Endothelial cell of umbilical vein (primary cell): ENCODE data around the gene FAM3C. TPM values are rescaled to one million over a fixed set of nuclear protein-coding genes. Genes with fewer than 3 reads are reported as not detected.

ENCODE experiments used
- BruUV-seq: library from RNA; stranded (reverse); fragments of 400-500 nt; replicated peaks from 2 replicates; lab custom pipeline; 2021; lab: Mats Ljungman, UMichigan
- CTCF ChIA-PET: fragments of 300-600, 350-600 bp; sonication (Branson Sonifier 250); formaldehyde crosslinking; loops from one replicate; lab custom pipeline; 2021; ENCODE audit warnings: antibody characterized with exemption, inconsistent platforms; lab: Charles Lee
- POLR2A ChIA-PET: fragments of 300-600, 350-600 bp; sonication (Branson Sonifier 250); formaldehyde crosslinking; loops from one replicate; lab custom pipeline; 2021; ENCODE audit warnings: antibody characterized with exemption, inconsistent platforms; lab: Charles Lee
- DNase-seq: peaks from one replicate; pipeline ENCODE4 v3.0.0-alpha.2; 2011; ENCODE audit warnings: low read depth, low spot score
- FAIRE-seq: peaks from 2 replicates; lab custom pipeline; 2011; peaks lifted over from hg19 to GRCh38; lab: Jason Lieb, UNC
- H2AFZ ChIP-seq: 2 replicates; pipeline ENCODE4 v1.6.0; 2012; ENCODE audit warnings: low read depth, low read length, control low read depth, inconsistent platforms
- H3K27ac ChIP-seq: 2 replicates; pipeline ENCODE4 v1.5.1; 2011; ENCODE audit warnings: low read depth, mild to moderate bottlenecking, control low read depth, low read length, moderate library complexity; ENCODE audit not compliant: insufficient read depth
- H3K27me3 ChIP-seq, 2 experiments: 2 replicates each; pipeline versions ENCODE4 v1.6.0 to v1.6.1; 2011; ENCODE audit warnings: low read length in 2 of 2, mixed read lengths in 1 of 2; ENCODE audit not compliant: control insufficient read depth in 2 of 2, insufficient read depth in 2 of 2
- H3K36me3 ChIP-seq, 2 experiments: 2 replicates in 1 of 2; 3 replicates in 1 of 2; pipeline ENCODE4 v1.5.1; 2011; ENCODE audit warnings: low read length in 2 of 2, mild to moderate bottlenecking in 1 of 2, moderate library complexity in 1 of 2; ENCODE audit not compliant: control insufficient read depth in 2 of 2, insufficient read depth in 2 of 2; ENCODE audit errors: extremely low read depth in 1 of 2
- H3K4me1 ChIP-seq: 3 replicates; pipeline ENCODE4 v1.5.1; 2011; ENCODE audit warnings: mild to moderate bottlenecking, low read length; ENCODE audit not compliant: control insufficient read depth, insufficient read depth; ENCODE audit errors: extremely low read depth
- H3K4me2 ChIP-seq: 2 replicates; pipeline ENCODE4 v1.6.1; 2011; ENCODE audit warnings: low read length, control low read depth, mixed read lengths; ENCODE audit not compliant: insufficient read depth
- H3K4me3 ChIP-seq, 3 experiments: fragments of 200-600 bp in 1 of 3; sonication (generic), shearing (Covaris generic) in 1 of 3; replicated peaks in 1 of 3; 2 replicates each; pipeline ENCODE4 v1.5.1; 2011 to 2016; ENCODE audit warnings: control low read depth in 3 of 3, low read length in 3 of 3, mild to moderate bottlenecking in 2 of 3, inconsistent platforms in 1 of 3, low read depth in 1 of 3, moderate library complexity in 1 of 3; ENCODE audit not compliant: insufficient read depth in 1 of 3
- H3K79me2 ChIP-seq: 2 replicates; pipeline ENCODE4 v1.6.0; 2012; ENCODE audit warnings: low read length, inconsistent platforms; ENCODE audit not compliant: control insufficient read depth, insufficient read depth
- H3K9ac ChIP-seq: replicated peaks from 2 replicates; pipeline ENCODE3; 2011; ENCODE audit warnings: low read length, control low read depth; ENCODE audit not compliant: insufficient read depth; ENCODE audit errors: extremely low read depth
- H3K9me1 ChIP-seq: replicated peaks from 3 replicates; pipeline ENCODE4 v1.6.0; 2011; ENCODE audit warnings: mild to moderate bottlenecking, low read length; ENCODE audit not compliant: control insufficient read depth, insufficient read depth; ENCODE audit errors: extremely low read depth
- H3K9me3 ChIP-seq: replicated peaks from 2 replicates; pipeline ENCODE4 v1.5.1; 2012; ENCODE audit warnings: low read length, inconsistent platforms; ENCODE audit not compliant: control insufficient read depth, insufficient read depth
- H4K20me1 ChIP-seq: replicated peaks from 2 replicates; pipeline ENCODE3; 2011; ENCODE audit warnings: mild to moderate bottlenecking, low read length; ENCODE audit not compliant: control insufficient read depth, insufficient read depth; ENCODE audit errors: extremely low read depth
- CTCF ChIP-seq, 2 donors: IDR thresholded peaks; 1 replicate in 1 of 2; 2 replicates in 1 of 2; pipeline ENCODE4 v1.5.1; 2011; ENCODE audit warnings: low read length in 2 of 2, mild to moderate bottlenecking in 2 of 2, moderate library complexity in 2 of 2, control low read depth in 1 of 2, inconsistent platforms in 1 of 2, low read depth in 1 of 2; ENCODE audit not compliant: insufficient read depth in 1 of 2; ENCODE audit errors: extremely low read depth in 1 of 2
- EZH2 ChIP-seq: IDR thresholded peaks from 2 replicates; pipeline ENCODE4 v1.6.1; 2012; ENCODE audit warnings: borderline replicate concordance, low read depth, mild to moderate bottlenecking, moderate library complexity, low read length, inconsistent platforms; ENCODE audit not compliant: severe bottlenecking
- FOS ChIP-seq: IDR thresholded peaks from 2 replicates; pipeline ENCODE4 v1.6.1; 2011; ENCODE audit warnings: mild to moderate bottlenecking, low read length, moderate library complexity, borderline replicate concordance; ENCODE audit not compliant: insufficient read depth
- GATA2 ChIP-seq: IDR thresholded peaks from 2 replicates; pipeline ENCODE4 v1.7.0; 2011; ENCODE audit warnings: low read depth, mild to moderate bottlenecking, moderate library complexity, mixed read lengths, low read length; ENCODE audit not compliant: insufficient read length, insufficient read depth
- JUN ChIP-seq: IDR thresholded peaks from 2 replicates; pipeline ENCODE4 v1.6.1; 2011; ENCODE audit warnings: borderline replicate concordance, low read depth; ENCODE audit not compliant: insufficient read length, insufficient read depth
- MAX ChIP-seq: IDR thresholded peaks from 2 replicates; pipeline ENCODE4 v1.6.1; 2011; ENCODE audit not compliant: insufficient read depth, insufficient read length
- MYC ChIP-seq: IDR thresholded peaks from one replicate; pipeline ENCODE4 v1.6.1; 2011; ENCODE audit warnings: mild to moderate bottlenecking, low read depth, low read length
- POLR2A ChIP-seq: IDR thresholded peaks from 2 replicates; pipeline ENCODE4 v1.6.1; 2012; ENCODE audit warnings: low read depth, mild to moderate bottlenecking, control low read depth, low read length
- POLR2AphosphoS5 ChIP-seq: IDR thresholded peaks from 2 replicates; pipeline ENCODE4 v1.6.1; 2012; ENCODE audit warnings: low read depth, mild to moderate bottlenecking, control low read depth, low read length, moderate library complexity; ENCODE audit not compliant: insufficient read depth
- dilution Hi-C: fragments of 300-500 bp; cut with MboI; formaldehyde crosslinking; loops from one replicate; pipeline ENCODE4 v1.15.0; 2019; ENCODE audit warnings: low sequenced_read_pairs; ENCODE audit not compliant: extremely low pct_ligation_motif_present
- intact Hi-C: fragments of 100-400 bp; cut with micrococcal nuclease; formaldehyde crosslinking; loops from one replicate; pipeline ENCODE4 v1.10.0; 2022
- polyA plus RNA-seq, 4 experiments: library from polyadenylated mRNA; depleted of rRNA in 3 of 4; stranded (reverse) in 3 of 4; unstranded in 1 of 4; fragments of >200 nt; gene quantifications; 2 replicates each; pipeline versions ENCODE4 v1.2.1 to v1.2.3, GENCODE V29; 2011 to 2012; ENCODE audit warnings: missing spikeins in 1 of 4
- total RNA-seq: library from RNA; stranded (reverse); gene quantifications from 2 replicates; pipeline ENCODE4 v1.2.3, GENCODE V29; 2021

FAM3C gene
- total and polyA plus RNA-seq, 2 donors (not counting 3 experiments of a cell fraction or from before 2014, with no cell fraction given), result 20.2 to 50.0 TPM

GRCh38 chr7:121406944-121407343, 10.8 kb upstream of the FAM3C start:
- Histone ChIP-seq H3K27ac (no peak overlapping the region), H3K27me3 (peaks cover 0 to 6% of the 10 kb centered on the region in 2 experiments), H2AFZ (no peak overlapping the region), H3K4me3 (no peak overlapping the region), H3K4me1 (no peaks in the 10 kb centered on the region), H3K36me3 (no peaks in the 10 kb centered on the region), H3K4me2 (no peak overlapping the region), H3K9me1 (no peaks in the 10 kb centered on the region), H3K9me3 (no peaks in the 10 kb centered on the region), H4K20me1 (no peaks in the 10 kb centered on the region), H3K9ac (no peak overlapping the region), H3K79me2 (no peaks in the 10 kb centered on the region)
- ChIA-PET POLR2A (no interaction called here), CTCF (interaction anchor here (1.4 to 3.5 kb wide), 3 partner anchors 10 to 40 kb away, joined by 4 to 18 read pairs (median 5); partner anchors contain the start of gene FAM3C)
- dilution Hi-C loops (no loop called here), intact Hi-C loops (no loop called here)
- DNase-seq (no peak), FAIRE-seq (no peak)
- TF ChIP-seq CTCF (IDR thresholded peaks at IDR 0.05; ENCODE audit: extremely low read depth in 1 of 2, insufficient read depth in 1 of 2, low read depth in 1 of 2, low read length in 2 of 2) (no peak), MYC (no peak), FOS (no peak), POLR2AphosphoS5 (no peak), EZH2 (no peak), POLR2A (no peak), GATA2 (no peak), JUN (no peak), MAX (no peak)
- BruUV-seq, result no TSS peak
